HFF-Myc (cell line): ENCODE data around the gene BDKRB2.

Experiments used
- DNase-seq: peaks from one replicate; pipeline ENCODE4 v3.0.0-alpha.2; 2011; ENCODE audit warnings: low read depth; ENCODE audit errors: extremely low read depth
- H3K4me3 ChIP-seq: replicated peaks from 2 replicates; pipeline ENCODE4 v1.5.1; 2011; ENCODE audit warnings: low read depth, mild to moderate bottlenecking, control low read depth, low read length
- TF ChIP-seq, protein P1 (sequence below): IDR thresholded peaks from 2 replicates; pipeline ENCODE4 v1.5.1; 2012; ENCODE audit warnings: mild to moderate bottlenecking, low read depth, low read length, control low read depth; ENCODE audit errors: missing control alignments

BDKRB2 gene

GRCh38 chr14:96201965-96202364 is 2.7 kb upstream of the BDKRB2 start:
- DNase-seq, result no peak
- TF ChIP-seq, protein P1, sequence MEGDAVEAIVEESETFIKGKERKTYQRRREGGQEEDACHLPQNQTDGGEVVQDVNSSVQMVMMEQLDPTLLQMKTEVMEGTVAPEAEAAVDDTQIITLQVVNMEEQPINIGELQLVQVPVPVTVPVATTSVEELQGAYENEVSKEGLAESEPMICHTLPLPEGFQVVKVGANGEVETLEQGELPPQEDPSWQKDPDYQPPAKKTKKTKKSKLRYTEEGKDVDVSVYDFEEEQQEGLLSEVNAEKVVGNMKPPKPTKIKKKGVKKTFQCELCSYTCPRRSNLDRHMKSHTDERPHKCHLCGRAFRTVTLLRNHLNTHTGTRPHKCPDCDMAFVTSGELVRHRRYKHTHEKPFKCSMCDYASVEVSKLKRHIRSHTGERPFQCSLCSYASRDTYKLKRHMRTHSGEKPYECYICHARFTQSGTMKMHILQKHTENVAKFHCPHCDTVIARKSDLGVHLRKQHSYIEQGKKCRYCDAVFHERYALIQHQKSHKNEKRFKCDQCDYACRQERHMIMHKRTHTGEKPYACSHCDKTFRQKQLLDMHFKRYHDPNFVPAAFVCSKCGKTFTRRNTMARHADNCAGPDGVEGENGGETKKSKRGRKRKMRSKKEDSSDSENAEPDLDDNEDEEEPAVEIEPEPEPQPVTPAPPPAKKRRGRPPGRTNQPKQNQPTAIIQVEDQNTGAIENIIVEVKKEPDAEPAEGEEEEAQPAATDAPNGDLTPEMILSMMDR, result no peak

GRCh38 chr14:96202441-96203094 is 2.1 kb upstream of the BDKRB2 start:
- TF ChIP-seq, protein P1, result no peak
- DNase-seq, result no peak
- no peak overlapping the region for H3K4me3 ChIP-seq

More at GRCh38 chr14:96201965-96202364, 2.7 kb upstream of the BDKRB2 start:
- H3K4me3 ChIP-seq, result no peak overlapping the region

GRCh38 chr14:96203116-96203515 is 1.5 kb upstream of the BDKRB2 start:
- no peak overlapping the region for H3K4me3 ChIP-seq
- DNase-seq, result no peak
- TF ChIP-seq, protein P1, result no peak

DNA sequence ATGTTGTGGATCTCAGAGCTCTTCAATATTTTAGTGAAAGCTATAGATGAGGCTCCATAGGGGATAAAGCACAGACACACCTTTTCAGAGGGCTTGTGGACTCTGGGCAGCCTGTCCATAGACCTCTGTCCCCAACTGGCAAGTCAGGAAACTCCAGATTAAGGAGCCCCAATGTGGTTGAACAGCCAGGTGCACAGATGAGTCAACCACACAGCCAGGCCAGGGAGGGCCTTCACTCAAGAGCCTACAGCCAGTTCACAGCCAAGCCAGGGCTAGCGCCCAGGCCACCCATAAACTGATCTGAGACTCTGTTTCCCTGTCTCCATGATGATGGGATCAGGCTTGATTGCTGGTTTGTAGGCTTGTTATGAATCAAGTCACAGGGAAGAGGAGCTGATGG is 1.0 kb upstream of the BDKRB2 start:
- TF ChIP-seq, protein P1, result no peak
- no peak overlapping the region for H3K4me3 ChIP-seq
- no peak for DNase-seq

DNA sequence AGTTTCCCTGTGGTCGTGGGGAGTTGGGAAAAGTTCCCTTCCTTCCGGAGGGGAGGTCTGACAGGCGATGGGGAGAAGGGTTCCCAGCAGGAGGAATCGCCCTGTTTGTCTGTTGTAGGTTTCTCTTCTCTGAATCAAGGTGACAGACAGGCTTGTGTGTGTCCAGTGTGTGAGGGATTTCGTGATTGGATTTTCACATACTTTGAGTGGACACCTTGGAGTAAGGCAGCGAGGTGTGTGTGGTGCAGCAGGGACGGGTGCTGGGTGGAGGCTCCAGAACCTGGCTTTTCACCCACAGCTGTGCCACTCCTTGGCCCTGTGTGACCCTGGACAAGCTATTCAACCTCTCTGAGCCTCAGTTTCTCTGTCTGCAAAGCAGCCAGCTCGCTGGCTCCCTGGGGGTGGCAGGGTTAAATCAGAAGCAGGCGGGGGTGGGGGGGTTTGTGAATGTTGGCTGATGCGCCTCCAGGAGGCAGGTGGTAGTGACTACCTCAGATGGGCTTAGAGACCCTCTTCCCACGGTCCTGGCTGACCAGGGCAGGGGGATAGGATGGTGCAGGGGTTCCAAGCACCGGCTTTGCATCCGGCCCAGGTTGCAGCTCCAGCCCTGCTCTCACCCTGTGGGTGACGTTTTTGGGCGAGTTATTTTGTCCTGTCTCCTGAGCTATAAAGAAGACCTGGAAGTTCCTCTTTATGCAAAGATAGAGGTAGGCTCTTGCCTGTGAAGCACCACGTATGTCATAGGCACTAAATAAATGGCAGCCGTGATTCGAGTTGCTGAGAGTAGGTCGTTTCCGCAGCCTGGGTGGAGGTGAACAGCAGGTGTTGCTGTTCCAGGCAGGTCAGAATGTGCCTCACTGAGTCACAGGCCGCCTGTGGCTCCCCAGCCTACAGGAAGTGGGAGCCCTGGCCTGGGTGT is 679 bp downstream of the BDKRB2 start:
- DNase-seq, result no peak
- TF ChIP-seq, protein P1, result no peak
- H3K4me3 ChIP-seq, result peak overlapping the region; percentile 52

DNA sequence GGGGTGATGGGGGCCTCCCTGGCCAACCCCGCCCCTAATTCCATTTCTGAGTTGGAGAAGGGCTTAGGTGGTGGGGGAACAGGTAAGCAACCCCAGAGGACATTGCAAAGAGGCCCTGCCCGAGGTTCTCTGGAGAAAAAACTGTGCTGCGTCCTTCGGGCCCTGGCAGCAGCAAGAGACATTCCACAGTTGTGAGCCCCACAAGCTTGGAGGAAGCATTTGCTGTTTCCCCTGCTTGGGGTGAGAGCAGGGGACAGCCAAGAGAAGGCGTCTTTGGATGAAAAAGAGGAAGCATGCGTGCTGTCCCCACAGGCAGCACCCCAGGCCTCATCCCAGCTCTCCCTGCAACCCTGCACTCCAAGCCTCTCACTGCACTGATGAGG is 1.3 kb downstream of the BDKRB2 start:
- peak overlapping the region; percentile 52 for H3K4me3 ChIP-seq
- TF ChIP-seq, protein P1, result no peak
- DNase-seq, result no peak
